Measurements from ENCODE around the gene TGFB2.
"Not testable (repeated sequence)": the region's sequence is repeated elsewhere in the genome, so short reads cannot be mapped to it uniquely, and the experiment has no call there.

TGFB2 gene

GRCh38 chr1:218344814-218345672 is at the start of gene TGFB2:
TGFB2 (plus strand) TSS chr1:218345336; CDS start chr1:218346702, 1,366 bp downstream.
- DNase-seq (ENCODE audit: low read depth in 2 of 2): no peak

- no peak for DNase-seq (ENCODE audit: low read depth in 2 of 2)
Observed at GRCh38 chr1:218296162-218296561, 49.0 kb upstream of the TGFB2 start.

GRCh38 chr1:218297461-218297860 is 47.7 kb upstream of the TGFB2 start:
- no peak for DNase-seq (ENCODE audit: low read depth in 2 of 2)

GRCh38 chr1:218297867-218298266 is 47.3 kb upstream of the TGFB2 start:
- no peak for DNase-seq (ENCODE audit: low read depth in 2 of 2)

GRCh38 chr1:218298398-218298797 is 46.7 kb upstream of the TGFB2 start:
- DNase-seq (ENCODE audit: low read depth in 2 of 2): no peak

GRCh38 chr1:218299416-218299815 is 45.7 kb upstream of the TGFB2 start:
- no peak for DNase-seq (ENCODE audit: low read depth in 2 of 2)

- no peak for DNase-seq (ENCODE audit: low read depth in 2 of 2)
Observed at GRCh38 chr1:218301217-218301616, 43.9 kb upstream of the TGFB2 start.

- DNase-seq (ENCODE audit: low read depth in 2 of 2): no peak
Observed at GRCh38 chr1:218302155-218302554, 43.0 kb upstream of the TGFB2 start.

- DNase-seq (ENCODE audit: low read depth in 2 of 2): no peak
Observed at GRCh38 chr1:218303176-218303879, 41.8 kb upstream of the TGFB2 start.

GRCh38 chr1:218304281-218305039 is 40.7 kb upstream of the TGFB2 start:
- DNase-seq (ENCODE audit: low read depth in 2 of 2): no peak

- DNase-seq (ENCODE audit: low read depth in 2 of 2): no peak
Observed at GRCh38 chr1:218305472-218306064, 39.6 kb upstream of the TGFB2 start.

- no peak for DNase-seq (ENCODE audit: low read depth in 2 of 2)
Observed at GRCh38 chr1:218312509-218312908, 32.6 kb upstream of the TGFB2 start.

GRCh38 chr1:218314316-218314715 is 30.8 kb upstream of the TGFB2 start:
- no peak for DNase-seq (ENCODE audit: low read depth in 2 of 2)

GRCh38 chr1:218315638-218316037 is 29.5 kb upstream of the TGFB2 start:
- DNase-seq (ENCODE audit: low read depth in 2 of 2): no peak

- DNase-seq (ENCODE audit: low read depth in 2 of 2): no peak
Observed at GRCh38 chr1:218317061-218317460, 28.1 kb upstream of the TGFB2 start.

- DNase-seq (ENCODE audit: low read depth in 2 of 2): not testable (repeated sequence)
Observed at GRCh38 chr1:218320182-218320581, 25.0 kb upstream of the TGFB2 start.

GRCh38 chr1:218322762-218323161 is 22.4 kb upstream of the TGFB2 start:
- DNase-seq (ENCODE audit: low read depth in 2 of 2): no peak

- DNase-seq (ENCODE audit: low read depth in 2 of 2): no peak
Observed at GRCh38 chr1:218323568-218324225, 21.4 kb upstream of the TGFB2 start.

GRCh38 chr1:218324226-218324580 is 20.9 kb upstream of the TGFB2 start:
- DNase-seq (ENCODE audit: low read depth in 2 of 2): no peak

- DNase-seq (ENCODE audit: low read depth in 2 of 2): no peak
Observed at GRCh38 chr1:218328769-218329168, 16.4 kb upstream of the TGFB2 start.

GRCh38 chr1:218330043-218330623 is 15.0 kb upstream of the TGFB2 start:
- DNase-seq (ENCODE audit: low read depth in 2 of 2): no peak
